ENCODE data around the gene ANK3. TPM values are rescaled to one million over a fixed set of nuclear protein-coding genes. Genes with fewer than 3 reads are reported as not detected.

ANK3 gene
- total RNA-seq, 1 donor from 2014 or later = 3.8 TPM

DNA sequence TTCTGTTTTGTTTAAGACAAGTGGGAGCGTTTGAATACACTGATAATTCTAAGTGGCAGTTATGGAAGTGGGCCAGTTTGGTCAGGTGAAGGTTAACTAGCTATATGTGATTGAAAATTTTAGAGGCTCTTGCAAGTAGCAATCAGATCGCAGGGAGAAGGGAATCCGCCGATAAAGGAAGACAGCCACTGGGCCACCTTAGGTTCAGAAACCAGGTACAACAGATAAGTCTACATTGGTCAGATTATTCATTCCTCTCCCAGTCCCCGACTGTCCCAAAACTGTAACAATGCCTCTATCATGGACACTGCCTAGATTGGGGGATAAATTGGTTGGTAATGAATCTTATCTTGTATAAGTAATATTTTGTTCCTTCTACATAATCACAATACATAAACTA lies 8.9 kb downstream of the ANK3 start:
- DNase-seq (ENCODE audit: low spot score) = no peak

DNA sequence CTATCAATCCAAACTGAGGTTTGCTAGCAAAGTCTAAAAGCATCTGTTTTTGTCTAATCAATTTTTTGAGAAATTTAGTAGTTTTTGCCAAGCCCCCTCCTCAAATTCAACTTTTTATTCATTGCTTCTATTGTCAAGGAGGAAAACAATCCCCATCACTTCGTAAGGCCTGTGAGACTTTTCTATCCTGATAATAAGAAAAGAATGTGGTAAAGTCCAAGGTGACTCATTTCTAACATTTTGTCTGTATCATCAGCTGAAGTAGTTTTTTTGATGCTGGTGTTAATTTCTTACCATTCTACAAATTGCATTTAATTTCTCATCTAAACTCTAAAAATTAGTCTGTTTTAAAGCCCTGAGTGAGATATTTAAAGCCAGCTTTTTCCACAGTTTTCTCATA lies 11.7 kb downstream of the ANK3 start:
- no peak for DNase-seq (ENCODE audit: low spot score)

DNA sequence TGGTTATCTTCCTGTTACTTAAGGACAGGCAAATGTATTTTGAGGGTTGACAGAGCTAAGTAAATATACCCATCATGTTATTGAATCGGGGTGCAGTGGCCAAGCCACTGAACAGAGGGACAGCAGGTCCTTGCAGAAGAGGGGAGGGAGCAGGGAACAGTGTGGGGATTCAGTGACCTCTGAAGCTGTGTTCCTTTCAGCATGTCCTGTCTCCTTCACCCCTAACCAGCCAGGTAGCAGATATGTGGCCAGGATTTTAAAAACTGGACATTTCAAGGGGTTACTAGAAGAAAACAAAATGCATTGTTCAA lies 12.7 kb downstream of the ANK3 start:
- no peak for DNase-seq (ENCODE audit: low spot score)

DNA sequence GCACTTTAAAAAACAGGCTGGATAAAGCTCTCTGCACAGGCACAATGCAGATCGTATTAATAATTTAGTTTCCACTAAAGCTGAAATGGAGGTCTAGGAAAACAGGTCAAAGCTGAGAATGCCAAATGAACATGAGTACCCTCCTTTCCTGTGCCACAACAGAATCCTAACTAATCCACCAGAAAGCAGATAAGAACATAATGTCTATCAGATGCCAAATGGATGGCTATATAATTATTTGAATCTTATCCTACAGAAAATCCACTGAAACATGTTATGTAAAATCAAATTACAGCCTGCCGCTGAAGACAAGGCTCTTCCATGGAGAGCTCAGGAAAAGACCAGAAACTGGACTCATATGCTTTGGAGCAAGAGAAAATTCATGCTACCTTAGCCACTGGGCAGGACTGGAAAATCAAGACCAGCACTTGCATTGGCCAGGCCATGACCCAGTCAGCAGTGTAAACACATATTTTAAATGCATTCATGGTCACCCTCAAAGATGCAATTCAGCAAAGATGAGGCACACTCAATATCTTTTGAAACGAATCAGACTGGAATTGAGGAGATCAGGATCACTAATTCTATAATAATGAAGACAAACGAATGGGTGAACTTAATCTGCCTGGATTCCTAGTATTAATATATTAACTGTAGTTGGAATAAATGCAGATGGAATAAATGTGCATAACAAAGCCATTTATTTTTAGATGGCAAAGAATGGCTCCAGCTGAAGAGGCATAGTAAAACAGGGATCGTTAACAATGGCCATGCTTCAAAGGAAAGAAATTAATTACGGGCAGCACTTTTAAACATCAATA lies 13.2 kb downstream of the ANK3 start:
- DNase-seq (ENCODE audit: low spot score) = no peak

DNA sequence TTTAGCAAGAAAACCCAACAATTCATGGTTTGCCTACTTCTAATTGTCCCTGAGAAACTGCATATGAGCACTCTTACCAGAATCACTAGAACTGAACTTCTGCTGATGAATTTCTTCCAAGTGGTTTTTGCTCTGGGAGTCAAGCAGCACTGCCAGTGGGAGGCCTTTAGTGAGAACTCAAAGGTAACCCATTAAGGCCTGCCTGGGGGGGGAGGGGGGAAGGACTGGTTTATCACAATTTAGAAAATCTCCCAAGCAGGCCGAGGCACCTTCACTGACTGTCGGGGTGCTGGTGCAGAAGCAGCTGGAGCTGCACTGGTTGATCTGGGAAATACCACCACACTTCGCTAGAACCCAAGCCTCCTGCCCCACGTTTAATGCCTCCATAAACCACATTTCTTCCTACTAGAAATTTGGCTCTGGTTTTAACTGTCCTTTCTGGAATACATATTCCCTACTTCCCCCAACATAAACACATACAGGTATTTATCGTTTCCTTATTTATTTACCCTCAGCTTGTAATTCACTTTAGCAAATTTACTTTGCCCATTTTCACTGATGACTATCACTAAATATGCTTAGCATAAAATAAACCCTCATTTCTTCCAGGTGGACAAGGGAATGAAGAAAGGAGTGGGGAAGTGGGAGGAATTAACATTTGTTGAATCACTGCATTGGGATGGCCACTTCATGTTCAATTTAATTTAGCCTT lies 14.2 kb downstream of the ANK3 start:
- no peak for DNase-seq (ENCODE audit: low spot score)

DNA sequence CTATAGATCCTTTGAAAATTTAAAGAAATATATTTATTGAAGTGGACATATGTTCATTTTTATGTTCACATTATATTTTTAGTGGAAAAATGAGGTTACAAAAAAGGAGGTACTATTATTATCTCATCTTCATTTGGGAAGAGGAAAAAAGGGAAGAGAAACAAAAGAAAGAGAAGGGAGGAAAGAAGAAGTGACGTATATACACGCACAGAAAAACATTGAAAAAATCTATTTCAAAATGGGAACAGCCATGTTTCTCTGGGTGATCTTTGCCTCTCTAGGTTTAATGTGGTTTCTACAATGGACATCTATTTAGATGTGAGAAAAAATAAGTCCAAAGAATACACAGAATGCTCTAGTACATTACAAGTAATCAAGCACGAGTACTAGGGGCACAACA lies 14.8 kb downstream of the ANK3 start:
- DNase-seq (ENCODE audit: low spot score) = no peak

DNA sequence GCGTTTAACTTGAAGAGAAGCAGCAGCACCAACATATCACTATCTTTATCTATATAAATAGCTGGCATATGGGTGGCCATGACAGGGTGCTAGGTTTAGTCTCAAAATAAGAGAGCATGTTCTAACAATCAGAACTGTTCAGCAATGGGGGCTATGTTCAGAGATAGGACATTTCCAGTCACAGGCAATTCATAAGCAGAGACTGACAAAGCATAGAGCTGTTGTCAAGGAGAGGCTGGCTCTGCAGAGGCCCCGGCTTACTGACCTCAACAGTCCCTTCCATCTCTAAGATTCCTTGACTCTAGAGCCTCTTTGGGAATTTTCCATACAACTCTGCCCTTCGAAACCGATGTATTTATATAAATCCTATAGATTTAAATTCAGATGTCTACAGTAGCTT lies 17.2 kb downstream of the ANK3 start:
- no peak for DNase-seq (ENCODE audit: low spot score)

DNA sequence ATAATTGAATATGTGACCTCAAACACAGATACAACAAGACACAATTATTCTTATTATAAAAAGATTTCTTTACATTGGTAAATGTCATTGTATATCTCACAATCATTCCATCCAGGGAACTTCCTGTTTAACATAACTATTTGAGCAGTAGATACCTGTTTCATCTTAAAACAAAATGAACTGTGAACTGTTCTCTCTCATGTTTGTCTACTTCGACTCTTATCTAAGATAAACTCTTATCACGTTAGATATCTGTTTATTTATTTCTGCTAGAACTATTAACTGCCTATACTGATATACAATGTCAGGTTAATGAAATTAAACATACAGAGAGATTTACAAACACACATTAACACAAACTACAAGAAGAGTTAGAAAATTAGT lies 20.1 kb downstream of the ANK3 start:
- DNase-seq (ENCODE audit: low spot score) = no peak

DNA sequence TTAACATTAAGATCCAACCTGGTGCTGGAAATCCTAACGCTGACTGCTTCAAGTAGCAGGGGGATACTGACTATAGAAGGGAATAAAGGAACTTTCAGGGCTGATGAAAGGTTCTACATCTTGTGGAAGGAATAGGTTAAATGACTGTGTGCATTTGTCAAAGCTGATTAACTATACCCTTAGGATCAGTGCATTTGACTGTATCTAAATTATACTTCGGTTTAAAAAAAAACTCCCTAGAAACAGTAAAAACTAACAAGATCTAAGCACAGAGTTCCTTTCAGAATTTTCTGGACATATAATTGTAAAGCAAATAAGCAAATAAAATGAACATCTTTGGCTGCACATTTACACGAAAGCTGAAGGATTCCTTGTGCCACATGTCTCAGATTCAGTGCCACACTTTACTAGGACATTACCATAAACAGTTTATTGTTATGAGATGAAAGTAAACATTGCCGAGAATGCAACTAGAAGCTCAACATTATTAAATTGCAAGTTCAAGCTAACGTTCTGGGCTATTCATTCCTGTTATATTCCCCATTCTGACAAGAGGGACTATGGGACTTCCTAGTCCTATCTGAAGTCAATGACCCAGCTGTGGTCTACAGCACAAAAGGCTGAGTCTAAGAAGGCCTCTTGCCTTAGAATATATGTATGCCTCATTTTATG lies 20.7 kb downstream of the ANK3 start:
- DNase-seq (ENCODE audit: low spot score) = no peak

DNA sequence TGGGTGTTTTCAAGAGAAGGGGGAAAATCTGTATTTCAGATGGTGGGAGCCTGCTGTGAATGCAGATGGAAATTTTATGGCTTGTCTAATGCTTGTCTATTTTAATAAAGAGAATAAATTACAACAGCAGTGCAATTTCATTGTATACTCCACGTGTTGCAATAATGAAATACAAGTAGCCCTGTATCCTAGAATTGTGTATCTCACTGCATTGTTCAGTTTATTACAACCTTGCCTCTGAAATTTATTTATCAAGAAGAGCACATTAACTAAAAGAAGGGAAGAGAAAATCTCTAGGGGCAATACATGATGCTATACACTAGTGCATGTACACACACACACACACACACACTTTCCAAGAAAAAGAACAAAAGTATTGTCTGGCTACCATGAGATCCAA lies 21.8 kb downstream of the ANK3 start:
- no peak for DNase-seq (ENCODE audit: low spot score)

DNA sequence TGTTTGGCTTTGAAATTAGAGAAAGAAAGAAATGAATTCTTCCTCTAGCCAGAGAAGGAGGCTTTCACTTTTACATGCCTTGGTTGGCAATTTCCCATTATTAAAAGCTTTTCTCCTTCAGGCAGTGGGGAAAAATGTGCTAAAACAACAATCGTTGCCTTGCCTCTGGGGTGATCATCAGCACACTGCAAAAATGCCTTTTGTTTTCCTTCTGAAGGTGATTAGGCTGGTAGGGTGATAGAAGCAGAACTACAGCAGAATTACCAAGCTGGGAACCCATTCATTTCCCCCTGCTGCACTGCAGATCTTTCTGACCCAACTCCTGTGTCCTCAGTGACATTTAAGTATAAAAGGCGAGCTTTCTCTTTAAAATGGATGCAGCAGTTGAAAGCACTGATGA lies 22.2 kb downstream of the ANK3 start:
- no peak for DNase-seq (ENCODE audit: low spot score)

DNA sequence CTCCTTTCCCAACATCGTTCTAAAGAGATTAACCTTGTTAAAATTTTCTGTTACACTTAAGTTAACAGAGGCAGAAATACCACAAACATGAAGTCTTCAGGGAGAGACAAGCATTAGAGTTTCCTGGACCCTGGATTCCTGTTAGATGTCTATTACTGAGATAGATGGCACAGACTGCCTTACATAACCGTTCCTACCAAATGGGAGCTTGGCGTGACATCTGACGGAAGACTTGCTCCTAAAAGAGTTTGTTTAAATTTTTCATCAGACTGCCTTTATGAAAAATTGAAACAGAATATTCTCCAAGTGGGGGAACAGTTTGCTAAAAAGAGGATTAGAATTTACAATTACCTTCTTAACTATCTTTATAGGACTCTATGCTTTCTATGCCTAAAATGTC lies 22.7 kb downstream of the ANK3 start:
- DNase-seq (ENCODE audit: low spot score) = no peak

DNA sequence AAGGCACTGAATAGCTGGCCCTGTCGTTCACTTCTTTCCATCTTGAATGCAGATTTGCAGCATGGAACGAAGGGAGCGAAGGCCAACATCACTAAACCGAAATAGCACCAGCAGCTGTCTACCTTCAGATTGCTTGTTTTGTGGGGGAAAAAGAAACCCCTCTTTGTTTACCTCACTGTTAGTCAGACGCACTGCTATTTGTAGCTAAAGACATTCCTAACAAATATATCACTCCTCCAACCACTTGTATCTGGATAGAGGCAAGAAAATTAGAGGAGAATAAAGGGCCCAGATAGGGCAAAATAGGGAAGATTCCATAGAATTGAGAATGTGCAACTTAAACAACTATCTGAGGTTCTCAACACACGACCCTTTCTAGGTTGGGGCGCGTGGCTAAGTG lies 26.5 kb downstream of the ANK3 start:
- no peak for DNase-seq (ENCODE audit: low spot score)

DNA sequence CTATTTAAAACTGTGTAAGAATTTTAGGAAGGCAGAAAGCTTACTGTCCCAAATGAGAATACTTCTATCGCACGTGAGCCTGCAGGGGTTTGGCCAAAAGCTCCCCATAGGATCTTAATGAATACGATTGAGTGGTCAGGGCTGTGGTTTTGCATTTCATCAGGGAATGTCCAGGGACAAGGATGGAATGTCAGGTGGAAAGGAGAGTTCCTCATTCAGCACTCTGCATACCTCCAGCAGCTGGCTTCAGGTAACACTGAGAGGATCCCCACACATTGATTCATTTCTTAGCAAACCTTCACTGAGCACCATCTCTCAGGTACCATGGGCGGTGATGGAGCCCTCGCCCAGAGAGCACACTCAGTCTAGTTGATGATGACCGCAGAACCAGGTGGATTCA lies 27.2 kb downstream of the ANK3 start:
- no peak for DNase-seq (ENCODE audit: low spot score)

DNA sequence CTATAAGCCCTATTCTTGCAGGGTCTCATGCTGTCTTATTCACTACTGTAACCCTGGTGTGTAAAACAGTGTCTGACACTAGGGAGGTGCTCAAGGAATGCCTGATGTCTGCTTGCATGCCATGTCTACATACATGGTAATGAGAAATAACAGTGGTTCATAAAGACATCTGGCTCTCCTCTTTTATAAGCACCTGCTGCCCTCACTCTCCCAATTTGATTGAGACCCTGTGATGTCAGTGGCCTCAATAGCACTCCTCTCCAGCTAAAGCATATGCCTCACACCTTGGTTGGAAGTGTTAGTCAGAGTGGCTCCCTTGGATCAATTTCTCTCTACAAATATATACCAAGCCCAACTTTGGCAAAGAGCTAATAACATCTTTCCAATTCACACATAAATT lies 30.6 kb downstream of the ANK3 start:
- DNase-seq (ENCODE audit: low spot score) = no peak

DNA sequence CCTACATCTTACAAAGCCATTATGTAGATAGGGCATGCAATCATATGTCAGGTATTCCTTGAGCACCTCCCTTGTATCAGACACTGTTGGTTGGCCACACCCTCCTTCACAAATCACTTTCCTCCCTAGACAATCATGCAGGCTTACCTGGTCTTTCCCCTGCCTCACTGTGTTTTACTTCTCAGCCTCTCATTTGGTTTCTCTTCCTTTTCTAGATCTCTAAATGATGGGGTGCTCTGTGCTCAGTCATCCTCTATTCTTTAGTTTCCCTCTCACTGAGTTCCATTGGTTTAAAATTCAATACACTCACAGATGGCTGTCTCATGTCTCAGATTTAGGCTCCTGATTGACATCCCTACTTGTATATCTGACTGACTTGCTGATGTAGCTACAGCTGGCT lies 31.4 kb downstream of the ANK3 start:
- DNase-seq (ENCODE audit: low spot score) = no peak

DNA sequence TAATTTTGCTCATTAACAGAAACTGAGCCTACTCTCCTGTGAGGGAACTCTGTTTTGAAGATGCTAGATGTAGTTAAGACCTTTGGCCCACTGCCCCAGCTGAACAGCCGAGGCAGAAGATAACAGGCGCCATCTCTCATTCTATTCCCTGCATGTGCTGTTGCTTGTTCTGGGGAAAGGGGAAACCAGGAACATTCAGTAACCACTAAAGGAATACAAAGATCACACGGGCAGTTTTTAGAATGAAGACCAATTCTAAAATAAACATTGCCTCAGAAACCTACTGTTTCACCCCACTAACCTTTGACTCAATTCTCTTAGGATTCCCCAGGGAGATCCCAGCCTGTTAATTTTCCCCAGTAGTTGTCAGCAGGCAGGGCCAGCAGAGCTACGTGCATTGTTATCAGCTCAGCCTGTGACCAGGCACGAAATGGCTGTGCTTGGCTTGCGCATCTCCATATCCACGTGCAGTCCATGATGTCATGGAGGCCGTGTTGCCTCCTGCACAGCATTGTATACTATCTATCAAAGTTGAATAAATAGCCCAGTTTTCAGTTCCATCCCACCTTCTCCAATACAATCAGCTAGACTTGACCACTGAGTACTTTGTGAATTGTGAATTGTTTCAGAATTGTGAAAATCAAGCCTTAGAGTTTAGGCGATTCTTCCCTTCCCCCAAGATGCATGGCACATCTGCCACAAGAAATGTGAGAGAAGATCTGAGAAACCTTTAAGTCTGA lies 36.0 kb downstream of the ANK3 start:
- no peak for DNase-seq (ENCODE audit: low spot score)

DNA sequence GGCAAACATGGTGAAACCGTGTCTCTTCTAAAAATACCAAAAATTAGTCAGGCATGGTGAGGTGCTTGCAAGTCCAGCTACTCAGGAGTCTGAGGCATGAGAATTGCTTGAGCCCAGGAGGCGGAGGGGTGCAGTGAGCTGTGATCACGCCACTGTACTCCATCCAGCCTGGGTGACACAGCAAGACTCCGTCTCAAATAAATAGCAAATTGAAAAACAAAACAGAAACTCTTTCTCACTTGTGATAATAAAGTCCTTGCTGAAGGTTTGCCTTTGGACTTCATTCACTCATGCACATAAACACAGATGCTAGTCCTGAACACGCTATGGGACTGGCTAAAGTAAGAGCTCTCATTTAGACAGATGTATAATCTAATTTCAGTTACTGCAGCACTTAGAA lies 37.6 kb downstream of the ANK3 start:
- no peak for DNase-seq (ENCODE audit: low spot score)

DNA sequence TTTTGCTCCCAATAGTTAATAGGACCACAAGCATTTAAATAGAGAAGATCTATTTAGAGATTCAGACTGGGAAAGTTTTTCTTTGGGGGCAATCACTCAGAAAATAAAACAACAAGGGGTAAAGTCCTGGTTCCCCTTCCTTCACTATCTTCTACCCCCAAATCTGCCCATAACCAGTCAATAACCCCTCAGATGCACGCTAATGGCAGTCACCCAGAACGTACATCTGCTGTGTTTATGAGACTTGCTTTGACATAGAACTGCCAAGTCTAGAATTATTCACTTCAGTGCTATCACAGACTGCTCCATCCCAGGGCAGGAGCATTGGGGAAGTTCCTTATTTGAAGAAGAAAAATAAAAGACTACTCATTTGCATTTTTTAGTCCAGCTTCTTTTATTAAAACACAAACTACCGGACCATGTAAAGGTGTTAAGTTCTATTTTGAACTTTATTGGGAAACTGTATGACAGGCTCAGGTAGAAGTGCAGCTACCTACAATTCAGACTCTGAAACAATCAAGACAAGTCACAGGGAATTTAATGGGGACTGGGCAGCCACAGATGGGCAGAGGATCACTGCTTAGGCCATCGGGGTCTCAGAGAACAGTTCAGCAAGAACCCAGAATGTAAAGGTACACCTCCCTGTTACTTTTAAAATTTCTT lies 38.4 kb downstream of the ANK3 start:
- no peak for DNase-seq (ENCODE audit: low spot score)

DNA sequence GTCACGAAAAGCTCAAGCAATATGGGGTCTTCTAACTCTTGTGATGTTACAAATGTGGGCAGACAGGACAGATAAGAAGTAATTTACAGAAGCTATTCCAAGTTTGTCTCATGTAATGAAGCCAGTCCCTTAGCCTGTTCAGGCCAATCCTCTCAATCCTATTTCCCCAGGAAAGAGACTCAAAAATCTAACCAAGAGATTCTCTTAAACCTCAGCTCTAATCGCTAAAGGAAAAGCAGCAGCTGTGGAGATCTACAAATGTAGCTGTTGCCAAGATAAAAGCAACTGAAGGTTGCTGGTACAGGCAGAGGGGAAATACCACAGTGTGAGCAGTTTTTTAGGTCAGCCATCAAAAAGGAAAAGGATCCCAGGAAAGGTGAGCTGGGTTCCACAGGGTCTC lies 39.3 kb downstream of the ANK3 start:
- no peak for DNase-seq (ENCODE audit: low spot score)

DNA sequence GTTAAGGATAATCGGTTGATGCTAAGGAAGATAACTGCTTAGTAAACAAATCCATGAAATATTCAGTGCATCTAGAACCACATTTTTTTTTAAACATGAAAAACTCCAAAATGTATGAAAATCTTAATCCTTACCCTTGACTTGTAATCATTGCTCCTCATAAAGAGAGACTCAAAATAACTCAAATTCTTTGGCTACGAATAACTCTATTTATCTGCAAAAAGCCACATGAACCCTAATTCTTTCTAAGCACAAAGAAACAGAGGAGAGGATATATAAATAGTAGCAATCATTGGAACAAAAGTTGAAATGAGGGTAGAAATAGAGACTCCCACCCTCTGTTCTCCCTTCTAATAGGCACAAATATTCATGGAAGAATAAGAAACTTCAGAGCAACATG lies 40.2 kb downstream of the ANK3 start:
- DNase-seq (ENCODE audit: low spot score) = no peak
